K562 (cell line): ENCODE data around the gene IFNGR1. TPM values are rescaled to one million over a fixed set of nuclear protein-coding genes. Genes with fewer than 3 reads are reported as not detected.

Experiments
- ATAC-seq: fragments of 200-7000 bp; cut with Tn5 transposase; 3 replicates; pipeline ENCODE4 v1.9.1; 2020; ENCODE audit warnings: moderate library complexity
- BruUV-seq: library from RNA; stranded (reverse); fragments of 400-500 nt; replicated peaks from 2 replicates; lab custom pipeline; 2021; lab: Mats Ljungman, UMichigan
- CTCF ChIA-PET: fragments of 300-600 bp; formaldehyde crosslinking; extraction: SDS; loops from one replicate; lab custom pipeline; 2021; ENCODE audit warnings: low intra/inter-chr PET ratio; lab: Yijun Ruan, JAX
- POLR2A ChIA-PET: fragments of 300-600, 350-650 bp; sonication (Branson Sonifier 250); formaldehyde crosslinking; extraction: SDS; loops from one replicate; lab custom pipeline; 2021; ENCODE audit warnings: antibody characterized with exemption, inconsistent platforms; lab: Yijun Ruan, JAX
- DNase-seq, 4 experiments: peaks; one replicate each; pipeline versions ENCODE4 v3.0.0 to v3.0.0-alpha.2; 2011 to 2018; ENCODE audit warnings: low spot score in 3 of 4, mixed read lengths in 3 of 4; ENCODE audit errors: extremely low read depth in 1 of 4
- FAIRE-seq: peaks from 2 replicates; lab custom pipeline; 2011; peaks lifted over from hg19 to GRCh38; lab: Jason Lieb, UNC
- H2AFZ ChIP-seq: 2 replicates; pipeline ENCODE4 v1.6.0; 2011; ENCODE audit warnings: low read depth, low read length, control low read depth, inconsistent platforms
- H3K27ac ChIP-seq: fragments of 200-600 bp; 3 replicates; pipeline ENCODE4 v1.8.0; 2011; ENCODE audit warnings: low read depth, mild to moderate bottlenecking, control low read depth, inconsistent platforms, low read length, moderate library complexity, mixed read lengths; ENCODE audit errors: extremely low read depth
- H3K27me3 ChIP-seq, 2 experiments: fragments of 300-600 bp in 1 of 2; 2 replicates in 1 of 2; 3 replicates in 1 of 2; pipeline versions ENCODE4 v1.6.0 to v1.8.0; 2011; ENCODE audit warnings: inconsistent platforms in 2 of 2, low read length in 2 of 2, mild to moderate bottlenecking in 1 of 2, mixed read lengths in 1 of 2, moderate library complexity in 1 of 2; ENCODE audit not compliant: control insufficient read depth in 2 of 2, insufficient read depth in 2 of 2
- H3K36me3 ChIP-seq: fragments of 300-600 bp; 3 replicates; pipeline ENCODE4 v1.8.0; 2011; ENCODE audit warnings: mild to moderate bottlenecking, low read length, inconsistent platforms; ENCODE audit not compliant: control insufficient read depth, insufficient read depth
- H3K4me1 ChIP-seq, 2 experiments: fragments of 200-600 bp in 1 of 2; replicated peaks in 1 of 2; 2 replicates in 1 of 2; 3 replicates in 1 of 2; pipeline versions ENCODE4 v1.5.1 to v1.8.0; 2011; ENCODE audit warnings: inconsistent platforms in 2 of 2, low read length in 2 of 2, mild to moderate bottlenecking in 1 of 2, mixed read lengths in 1 of 2, moderate library complexity in 1 of 2; ENCODE audit not compliant: control insufficient read depth in 2 of 2, insufficient read depth in 2 of 2
- H3K4me2 ChIP-seq: 2 replicates; pipeline ENCODE4 v1.6.1; 2011; ENCODE audit warnings: low read length, control low read depth, inconsistent platforms, mixed read lengths; ENCODE audit not compliant: insufficient read depth
- H3K4me3 ChIP-seq: fragments of 200-600 bp; sonication (generic), shearing (Covaris generic); 2 replicates; pipeline ENCODE4 v1.5.1; 2016; ENCODE audit warnings: control low read depth, inconsistent platforms
- H3K79me2 ChIP-seq: fragments of 200-600 bp; 3 replicates; pipeline ENCODE4 v1.8.0; 2011; ENCODE audit warnings: low read length, inconsistent platforms; ENCODE audit not compliant: control insufficient read depth, insufficient read depth
- H3K9ac ChIP-seq, 2 experiments: 2 replicates each; pipeline versions ENCODE4 v1.6.0 to v1.6.1; 2011; ENCODE audit warnings: low read depth in 2 of 2, low read length in 2 of 2, control low read depth in 1 of 2, inconsistent platforms in 1 of 2, mild to moderate bottlenecking in 1 of 2, mixed read lengths in 1 of 2; ENCODE audit not compliant: insufficient read depth in 1 of 2
- H3K9me1 ChIP-seq: one replicate; pipeline ENCODE4 v1.6.0; 2011; ENCODE audit warnings: inconsistent platforms, mild to moderate bottlenecking, low read length, moderate library complexity; ENCODE audit not compliant: control insufficient read depth, insufficient read depth
- H3K9me3 ChIP-seq: replicated peaks from 2 replicates; pipeline ENCODE4 v1.5.1; 2011; ENCODE audit warnings: low read depth, low read length, inconsistent platforms; ENCODE audit not compliant: control insufficient read depth, insufficient read depth
- H4K20me1 ChIP-seq: replicated peaks from 2 replicates; pipeline ENCODE4 v1.6.1; 2011; ENCODE audit warnings: low read length, inconsistent platforms, mixed read lengths; ENCODE audit not compliant: control insufficient read depth, insufficient read depth
- C11orf30 ChIP-seq: fragments of 450-650 bp; IDR thresholded peaks from 2 replicates; pipeline ENCODE4 v1.6.1; 2016; ENCODE audit warnings: low read depth, mild to moderate bottlenecking
- CBX1 ChIP-seq: sonication (generic); IDR thresholded peaks from 2 replicates; pipeline ENCODE4 v1.6.1; 2016; ENCODE audit warnings: antibody characterized with exemption, low read depth, mild to moderate bottlenecking
- ESRRA ChIP-seq: fragments of 450-650 bp; IDR thresholded peaks from 2 replicates; pipeline ENCODE4 v1.6.1; 2014; ENCODE audit warnings: low read depth, mild to moderate bottlenecking, moderate library complexity, borderline replicate concordance
- MAFF ChIP-seq: IDR thresholded peaks from 2 replicates; pipeline ENCODE4 v1.6.1; 2012; ENCODE audit warnings: low read length, improper control_type of control experiment
- MAFG ChIP-seq: fragments of 450-650 bp; conservative IDR thresholded peaks from 2 replicates; pipeline ENCODE4 v1.6.1; 2016; ENCODE audit warnings: missing genetic modification characterization, missing compliant biosample characterization
- MAFK ChIP-seq: IDR thresholded peaks from 2 replicates; pipeline ENCODE4 v1.6.1; 2011; ENCODE audit warnings: low read length, improper control_type of control experiment
- MEIS2 ChIP-seq: fragments of 450-650 bp; IDR thresholded peaks from 2 replicates; pipeline ENCODE4 v1.6.1; 2014; ENCODE audit warnings: mild to moderate bottlenecking; ENCODE audit not compliant: partially characterized antibody
- MYNN ChIP-seq, 2 experiments: sonication (generic); formaldehyde crosslinking in 1 of 2; IDR thresholded peaks; 2 replicates each; pipeline versions ENCODE4 v1.5.0 to v1.6.1; 2016 to 2020; ENCODE audit warnings: antibody characterized with exemption in 1 of 2, missing genetic modification reagents in 1 of 2
- ZNF316 ChIP-seq: fragments of 450-650 bp; IDR thresholded peaks from 2 replicates; pipeline ENCODE4 v1.6.1; 2016
- ZNF384 ChIP-seq: IDR thresholded peaks from 2 replicates; pipeline ENCODE4 v1.6.1; 2012; ENCODE audit warnings: low read depth, low read length, improper control_type of control experiment
- WGBS: fragments of 100-300 bp; shearing (Covaris generic); methylation state at CpG from one replicate; pipeline ENCODE4 v1.1.6; 2016; ENCODE audit warnings: low coverage, mixed read lengths; ENCODE audit not compliant: insufficient coverage; ENCODE audit errors: missing lambda C conversion rate; 5-methylcytosine and 5-hydroxymethylcytosine counted together
- in situ Hi-C: fragments of 300-500 bp; cut with MboI; formaldehyde crosslinking; loops from 4 replicates; pipeline ENCODE4 v1.15.0; 2018; ENCODE audit warnings: inconsistent platforms, mixed read lengths
- intact Hi-C: fragments of 100-400 bp; cut with micrococcal nuclease; formaldehyde crosslinking; loops from 2 replicates; pipeline ENCODE4 v1.14.2; 2022
- polyA plus RNA-seq, 8 experiments: library from polyadenylated mRNA; depleted of rRNA in 4 of 8; stranded (reverse) in 5 of 8; unstranded in 3 of 8; fragments of >200 nt; fragmentation: Nextera tagmentation in 2 of 8; fragmentation: Illumina TruSeq in 1 of 8; extraction: Ambion mirVana in 2 of 8; extraction: Trizol in 1 of 8; gene quantifications; 2 replicates each; pipeline versions ENCODE4 v1.2.1 to v1.2.3, GENCODE V29; 2011 to 2014; ENCODE audit warnings: inconsistent platforms in 1 of 8, missing spikeins in 1 of 8
- total RNA-seq, 7 experiments: library from RNA; depleted of rRNA in 6 of 7; stranded (reverse); fragments of >200 nt in 6 of 7; fragmentation: Illumina TruSeq in 2 of 7; extraction: Trizol in 2 of 7; gene quantifications; 2 replicates each; pipeline versions ENCODE4 v1.2.1 to v1.2.3, GENCODE V29; 2011 to 2021; ENCODE audit warnings: low replicate concordance in 1 of 7
- TF ChIP-seq, protein P1 (sequence below), 2 experiments: fragments of 450-650 bp in 1 of 2; sonication (generic) in 1 of 2; formaldehyde crosslinking in 1 of 2; IDR thresholded peaks; 2 replicates each; pipeline versions ENCODE4 v1.7.1 to v1.9.0; 2016 to 2022; ENCODE audit warnings: inconsistent platforms in 1 of 2, mild to moderate bottlenecking in 1 of 2, missing genetic modification reagents in 1 of 2

Gene IFNGR1
- total and polyA plus RNA-seq, 9 of the 15 experiments (the other 6 are each of a cell fraction or from before 2014, with no cell fraction given), result 14.7 to 47.0 (median 26.7) TPM

DNA sequence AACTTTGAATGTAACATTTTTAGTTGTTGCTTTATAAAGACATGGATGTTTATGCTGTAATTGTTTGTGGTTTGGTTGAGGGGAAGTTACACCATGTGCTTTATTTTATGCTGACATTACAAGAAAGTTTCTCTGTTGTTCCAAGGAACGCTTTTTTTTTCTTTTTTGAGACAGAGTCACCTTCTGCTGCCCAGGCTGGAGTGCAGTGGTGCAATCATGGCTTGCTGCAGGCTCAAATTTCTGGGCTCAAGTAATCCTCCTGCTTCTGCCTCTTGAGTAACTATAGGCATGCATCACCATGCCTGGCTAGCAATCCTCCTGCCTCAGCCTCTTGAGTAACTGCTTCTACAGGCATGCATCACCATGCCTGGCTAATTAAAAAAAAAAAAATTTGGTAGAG lies 21.0 kb upstream of the IFNGR1 start:
- H3K4me1 ChIP-seq, result peaks cover 0 to under 1% of the 10 kb centered on the region in 2 experiments; a peak in 1 of 5 replicates
- in situ Hi-C loops, result no loop called here
- WGBS, result 0% methylated on average over 1 of the region's 1 CpG
- H3K9me1 ChIP-seq, result no peaks in the 10 kb centered on the region
- FAIRE-seq, result no peak
- TF ChIP-seq C11orf30 (peak; percentile 84), MAFK (peak; percentile 74), CBX1 (no peak), MYNN (IDR thresholded peaks at IDR 0.05) (no peak), MYNN (CRISPR knock-in tag; IDR thresholded peaks at IDR 0.05) (no peak), MAFG (peak; percentile 68), ESRRA (no peak), MEIS2 (no peak), MAFF (peak; percentile 72), ZNF316 (peak; percentile 92), ZNF384 (no peak)
- TF ChIP-seq, protein P1, sequence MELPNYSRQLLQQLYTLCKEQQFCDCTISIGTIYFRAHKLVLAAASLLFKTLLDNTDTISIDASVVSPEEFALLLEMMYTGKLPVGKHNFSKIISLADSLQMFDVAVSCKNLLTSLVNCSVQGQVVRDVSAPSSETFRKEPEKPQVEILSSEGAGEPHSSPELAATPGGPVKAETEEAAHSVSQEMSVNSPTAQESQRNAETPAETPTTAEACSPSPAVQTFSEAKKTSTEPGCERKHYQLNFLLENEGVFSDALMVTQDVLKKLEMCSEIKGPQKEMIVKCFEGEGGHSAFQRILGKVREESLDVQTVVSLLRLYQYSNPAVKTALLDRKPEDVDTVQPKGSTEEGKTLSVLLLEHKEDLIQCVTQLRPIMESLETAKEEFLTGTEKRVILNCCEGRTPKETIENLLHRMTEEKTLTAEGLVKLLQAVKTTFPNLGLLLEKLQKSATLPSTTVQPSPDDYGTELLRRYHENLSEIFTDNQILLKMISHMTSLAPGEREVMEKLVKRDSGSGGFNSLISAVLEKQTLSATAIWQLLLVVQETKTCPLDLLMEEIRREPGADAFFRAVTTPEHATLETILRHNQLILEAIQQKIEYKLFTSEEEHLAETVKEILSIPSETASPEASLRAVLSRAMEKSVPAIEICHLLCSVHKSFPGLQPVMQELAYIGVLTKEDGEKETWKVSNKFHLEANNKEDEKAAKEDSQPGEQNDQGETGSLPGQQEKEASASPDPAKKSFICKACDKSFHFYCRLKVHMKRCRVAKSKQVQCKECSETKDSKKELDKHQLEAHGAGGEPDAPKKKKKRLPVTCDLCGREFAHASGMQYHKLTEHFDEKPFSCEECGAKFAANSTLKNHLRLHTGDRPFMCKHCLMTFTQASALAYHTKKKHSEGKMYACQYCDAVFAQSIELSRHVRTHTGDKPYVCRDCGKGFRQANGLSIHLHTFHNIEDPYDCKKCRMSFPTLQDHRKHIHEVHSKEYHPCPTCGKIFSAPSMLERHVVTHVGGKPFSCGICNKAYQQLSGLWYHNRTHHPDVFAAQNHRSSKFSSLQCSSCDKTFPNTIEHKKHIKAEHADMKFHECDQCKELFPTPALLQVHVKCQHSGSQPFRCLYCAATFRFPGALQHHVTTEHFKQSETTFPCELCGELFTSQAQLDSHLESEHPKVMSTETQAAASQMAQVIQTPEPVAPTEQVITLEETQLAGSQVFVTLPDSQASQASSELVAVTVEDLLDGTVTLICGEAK (IDR thresholded peaks at IDR 0.05), result peak; percentile 59; the same call in 1 of the 2 replicates
- TF ChIP-seq, protein P1 (CRISPR knock-in tag; IDR thresholded peaks at IDR 0.05), result no peak
- no peak for DNase-seq
- CTCF ChIA-PET, result no interaction called here
- no peaks in the 10 kb centered on the region for H4K20me1 ChIP-seq
- H3K4me3 ChIP-seq, result no peak overlapping the region
- no peaks in the 10 kb centered on the region for H3K36me3 ChIP-seq
- no peak overlapping the region for H3K27ac ChIP-seq
- no peak overlapping the region for H3K4me2 ChIP-seq
- intact Hi-C loops, result no loop called here
- no peak for ATAC-seq
- H3K27me3 ChIP-seq, result peaks cover 2% of the 10 kb centered on the region in 2 experiments; a peak in 4 of 5 replicates
- H3K79me2 ChIP-seq, result no peaks in the 10 kb centered on the region
- H3K9ac ChIP-seq, result no peak overlapping the region
- no peaks in the 10 kb centered on the region for H3K9me3 ChIP-seq
- no peak overlapping the region for H2AFZ ChIP-seq
- POLR2A ChIA-PET, result interaction anchor here (0.8 kb wide), 1 partner anchor 17 kb away, joined by 3 read pairs; no protein-coding TSS in a partner anchor
- no TSS peak for BruUV-seq
